H9 (cell line): ENCODE measurements around the gene DENND6A. TPM values are rescaled to one million over a fixed set of nuclear protein-coding genes. Genes with fewer than 3 reads are reported as not detected.
"Not testable (repeated sequence)": the region's sequence is repeated elsewhere in the genome, so short reads cannot be mapped to it uniquely, and the experiment has no call there.

Experiments
- DNase-seq: peaks from one replicate; pipeline ENCODE4 v3.0.0-alpha.2; 2017
- H2AFZ ChIP-seq: one replicate; pipeline ENCODE4 v1.6.1; 2013; ENCODE audit warnings: mild to moderate bottlenecking, low read length, control low read depth, moderate library complexity
- H2AK5ac ChIP-seq: 2 replicates; pipeline ENCODE4 v1.6.1; 2013; ENCODE audit warnings: low read length, control low read depth, mixed read lengths; ENCODE audit not compliant: insufficient read length
- H2BK120ac ChIP-seq: one replicate; pipeline ENCODE4 v1.6.1; 2013; ENCODE audit warnings: low read depth, mild to moderate bottlenecking, low read length, control low read depth, inconsistent platforms; ENCODE audit not compliant: poor library complexity, severe bottlenecking
- H2BK12ac ChIP-seq: 2 replicates; pipeline ENCODE4 v1.6.1; 2013; ENCODE audit warnings: low read length, control low read depth, mixed read lengths, low read depth; ENCODE audit not compliant: insufficient read length
- H2BK15ac ChIP-seq: 2 replicates; pipeline ENCODE4 v1.6.1; 2013; ENCODE audit warnings: low read depth, low read length, control low read depth
- H2BK20ac ChIP-seq: one replicate; pipeline ENCODE4 v1.6.1; 2013; ENCODE audit warnings: low read depth, mild to moderate bottlenecking, low read length, control low read depth, inconsistent platforms; ENCODE audit not compliant: poor library complexity, severe bottlenecking
- H2BK5ac ChIP-seq: 2 replicates; pipeline ENCODE4 v1.6.1; 2013; ENCODE audit warnings: low read length, control low read depth, mixed read lengths; ENCODE audit not compliant: insufficient read length
- H3K14ac ChIP-seq: 2 replicates; pipeline ENCODE4 v1.6.1; 2013; ENCODE audit warnings: low read length, control low read depth; ENCODE audit not compliant: insufficient read depth
- H3K18ac ChIP-seq: 2 replicates; pipeline ENCODE4 v1.6.1; 2013; ENCODE audit warnings: low read depth, mild to moderate bottlenecking, mixed read lengths, low read length, control low read depth; ENCODE audit not compliant: insufficient read length
- H3K23ac ChIP-seq: 2 replicates; pipeline ENCODE4 v1.6.1; 2013; ENCODE audit warnings: low read length, control low read depth, mixed read lengths, low read depth; ENCODE audit not compliant: insufficient read length
- H3K23me2 ChIP-seq: 2 replicates; pipeline ENCODE4 v1.6.1; 2013; ENCODE audit warnings: low read depth, mild to moderate bottlenecking, mixed read lengths, low read length, control low read depth; ENCODE audit not compliant: insufficient read length, poor library complexity, severe bottlenecking
- H3K27ac ChIP-seq: 2 replicates; pipeline ENCODE4 v1.5.1; 2013; ENCODE audit warnings: low read length, control low read depth, mixed read lengths, low read depth; ENCODE audit not compliant: insufficient read length
- H3K27me3 ChIP-seq: 2 replicates; pipeline ENCODE4 v1.6.1; 2013; ENCODE audit warnings: low read length, control low read depth, inconsistent platforms; ENCODE audit not compliant: insufficient read depth
- H3K4ac ChIP-seq: 2 replicates; pipeline ENCODE4 v1.6.1; 2013; ENCODE audit warnings: low read depth, mild to moderate bottlenecking, control low read depth, inconsistent platforms, low read length, moderate library complexity
- H3K4me1 ChIP-seq: 2 replicates; pipeline ENCODE4 v1.6.1; 2013; ENCODE audit warnings: low read length, control low read depth, inconsistent platforms; ENCODE audit not compliant: insufficient read depth
- H3K4me2 ChIP-seq: 2 replicates; pipeline ENCODE4 v1.6.1; 2013; ENCODE audit warnings: low read length, control low read depth, mixed read lengths; ENCODE audit not compliant: insufficient read length, insufficient read depth
- H3K56ac ChIP-seq: 2 replicates; pipeline ENCODE4 v1.6.1; 2013; ENCODE audit warnings: low read depth, mild to moderate bottlenecking, mixed read lengths, low read length, control low read depth; ENCODE audit not compliant: insufficient read length
- H3K79me1 ChIP-seq: 2 replicates; pipeline ENCODE4 v1.6.1; 2013; ENCODE audit warnings: low read depth, mild to moderate bottlenecking, moderate library complexity, low read length, control low read depth, inconsistent platforms; ENCODE audit not compliant: insufficient read depth, poor library complexity, severe bottlenecking
- H3K79me2 ChIP-seq: 2 replicates; pipeline ENCODE4 v1.6.1; 2013; ENCODE audit warnings: low read length, control low read depth, inconsistent platforms; ENCODE audit not compliant: insufficient read depth
- H3K9ac ChIP-seq: 2 replicates; pipeline ENCODE4 v1.6.1; 2013; ENCODE audit warnings: low read length, control low read depth, mixed read lengths; ENCODE audit not compliant: insufficient read length; ENCODE audit errors: extremely low read depth
- H3K9me3 ChIP-seq: one replicate; pipeline ENCODE4 v1.6.1; 2013; ENCODE audit warnings: low read depth, low read length, inconsistent platforms; ENCODE audit not compliant: control insufficient read depth
- H3T11ph ChIP-seq: one replicate; pipeline ENCODE4 v1.6.1; 2013; ENCODE audit warnings: mild to moderate bottlenecking, low read length, control low read depth, inconsistent platforms
- H4K20me1 ChIP-seq: one replicate; pipeline ENCODE4 v1.6.1; 2013; ENCODE audit not compliant: control insufficient read depth, insufficient read length, insufficient read depth
- H4K5ac ChIP-seq: 2 replicates; pipeline ENCODE4 v1.6.1; 2013; ENCODE audit warnings: low read depth, mild to moderate bottlenecking, mixed read lengths, low read length, control low read depth; ENCODE audit not compliant: insufficient read length
- H4K8ac ChIP-seq: replicated peaks from 2 replicates; pipeline ENCODE4 v1.6.1; 2013; ENCODE audit warnings: low read length, control low read depth, mixed read lengths, low read depth; ENCODE audit not compliant: insufficient read length
- H4K91ac ChIP-seq: 2 replicates; pipeline ENCODE4 v1.6.1; 2013; ENCODE audit warnings: low read depth, mild to moderate bottlenecking, moderate library complexity, mixed read lengths, low read length, control low read depth; ENCODE audit not compliant: insufficient read length
- H3K27ac Mint-ChIP-seq, 3 experiments: 2 replicates in 2 of 3; 3 replicates in 1 of 3; pipeline ENCODE4 v1.8.0; 2020 to 2021; ENCODE audit warnings: mixed read lengths in 3 of 3, mild to moderate bottlenecking in 1 of 3, moderate library complexity in 1 of 3
- H3K27me3 Mint-ChIP-seq: 2 replicates; pipeline ENCODE4 v1.8.0; 2021; ENCODE audit warnings: low read depth, mild to moderate bottlenecking, moderate library complexity, mixed read lengths
- H3K36me3 Mint-ChIP-seq, 3 experiments: 2 replicates in 2 of 3; 3 replicates in 1 of 3; pipeline ENCODE4 v1.8.0; 2020 to 2021; ENCODE audit warnings: low read depth in 3 of 3, mixed read lengths in 3 of 3; ENCODE audit not compliant: insufficient read depth in 1 of 3
- H3K4me1 Mint-ChIP-seq, 2 experiments: 2 replicates each; pipeline ENCODE4 v1.8.0; 2020; ENCODE audit warnings: mixed read lengths in 2 of 2
- H3K4me3 Mint-ChIP-seq, 2 experiments: 2 replicates in 1 of 2; 3 replicates in 1 of 2; pipeline ENCODE4 v1.8.0; 2020 to 2021; ENCODE audit warnings: mild to moderate bottlenecking in 2 of 2, mixed read lengths in 2 of 2, moderate library complexity in 1 of 2
- H3K9me3 Mint-ChIP-seq, 2 experiments: 2 replicates in 1 of 2; 3 replicates in 1 of 2; pipeline ENCODE4 v1.8.0; 2020; ENCODE audit warnings: mild to moderate bottlenecking in 2 of 2, mixed read lengths in 2 of 2, moderate library complexity in 1 of 2
- WGBS: extraction: QIAGEN DNeasy Blood & Tissue Kit; methylation state at CpG from one replicate; pipeline ENCODE4 v1.1.7; 2013; ENCODE audit warnings: missing lambda C conversion rate, low lambda C conversion rate, mixed read lengths; ENCODE audit not compliant: insufficient read length; ENCODE audit errors: extremely low coverage; 5-methylcytosine and 5-hydroxymethylcytosine counted together
- total RNA-seq: library from RNA; stranded (reverse); gene quantifications from 2 replicates; pipeline ENCODE4 v1.2.1, GENCODE V29; 2021
- TF ChIP-seq, protein P1 (sequence below): fragments of 200-600 bp; sonication (generic); conservative IDR thresholded peaks from 3 replicates; pipeline ENCODE4 v1.8.0; 2021; ENCODE audit warnings: antibody characterized with exemption, mild to moderate bottlenecking

DENND6A gene
- total RNA-seq, 1 experiment from 2014 or later = 13.2 TPM

- H3K27ac Mint-ChIP-seq = no peak overlapping the region
- Histone ChIP-seq H2BK120ac (no peak overlapping the region), H2AFZ (no peak overlapping the region)
These were observed 1.3 kb upstream of the DENND6A start for GRCh38 chr3:57694146-57694545.

DNA sequence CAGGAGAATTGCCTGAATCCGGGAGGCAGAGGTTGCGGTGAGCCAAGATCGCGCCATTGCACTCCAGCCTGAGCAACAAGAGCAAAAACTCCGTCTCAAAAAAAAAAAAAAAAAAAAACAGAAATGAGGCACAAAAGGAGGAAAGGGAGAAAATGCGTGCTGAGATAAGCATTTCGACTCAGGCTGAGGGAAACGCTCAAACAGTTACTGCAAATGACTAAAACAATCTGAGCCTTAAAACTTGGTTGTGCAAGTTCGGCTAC is 813 bp downstream of the DENND6A start:
- H3K27ac ChIP-seq = peak overlapping the region; percentile 55
- H3K18ac ChIP-seq, H4K8ac ChIP-seq, H2BK120ac ChIP-seq, DNase-seq, H4K20me1 ChIP-seq, H3K79me1 ChIP-seq, H2AK5ac ChIP-seq, H3K27me3 Mint-ChIP-seq, H3T11ph ChIP-seq, H3K27me3 ChIP-seq, H3K23ac ChIP-seq, H3K9me3 ChIP-seq, H4K91ac ChIP-seq, H3K36me3 Mint-ChIP-seq, H3K79me2 ChIP-seq, H2BK15ac ChIP-seq, H2AFZ ChIP-seq, H3K9me3 Mint-ChIP-seq, H2BK20ac ChIP-seq, H3K4ac ChIP-seq, H2BK12ac ChIP-seq, H4K5ac ChIP-seq, H3K4me1 ChIP-seq, H3K23me2 ChIP-seq, H3K56ac ChIP-seq: not testable (repeated sequence)
- H2BK5ac ChIP-seq = peak overlapping the region; percentile 45
- H3K4me2 ChIP-seq = peak overlapping the region; percentile 95
- peak overlapping the region; percentile 55; the same call in 1 of the 2 replicates for H3K14ac ChIP-seq
- Mint-ChIP-seq H3K27ac (peak overlapping the region; percentile 92 to 98 (median 94)), H3K4me3 (peak overlapping the region; percentile 87 to 94), H3K4me1 (peaks cover 18 to 19% of the 10 kb centered on the region in 2 experiments)
- peak overlapping the region; percentile 93 for H3K9ac ChIP-seq
- no CpG with 5 or more reads among the region's 9 CpGs for WGBS

More at GRCh38 chr3:57694146-57694545, 1.3 kb upstream of the DENND6A start:
- Histone ChIP-seq H3K9me3 (no peaks in the 10 kb centered on the region), H2BK15ac (no peak overlapping the region), H3K9ac (no peak overlapping the region), H4K8ac (no peak overlapping the region), H3K4ac (no peak overlapping the region), H3K14ac (no peak overlapping the region), H3K4me1 (no peaks in the 10 kb centered on the region), H2BK12ac (no peak overlapping the region), H3K23ac (no peak overlapping the region), H3K4me2 (no peak overlapping the region), H3K79me1 (no peaks in the 10 kb centered on the region), H3T11ph (no peak overlapping the region), H4K20me1 (no peaks in the 10 kb centered on the region), H2BK5ac (no peak overlapping the region), H3K79me2 (peaks cover 3% of the 10 kb centered on the region; the same call in 1 of the 2 replicates), H3K56ac (no peak overlapping the region), H3K27me3 (no peaks in the 10 kb centered on the region), H4K5ac (no peak overlapping the region), H3K18ac (no peak overlapping the region), H3K27ac (no peak overlapping the region), H3K23me2 (no peaks in the 10 kb centered on the region), H4K91ac (no peak overlapping the region), H2AK5ac (no peak overlapping the region), H2BK20ac (no peak overlapping the region)
- WGBS = no CpG with 5 or more reads among the region's 13 CpGs
- no peaks in the 10 kb centered on the region for H3K36me3 Mint-ChIP-seq
- TF ChIP-seq, protein P1, sequence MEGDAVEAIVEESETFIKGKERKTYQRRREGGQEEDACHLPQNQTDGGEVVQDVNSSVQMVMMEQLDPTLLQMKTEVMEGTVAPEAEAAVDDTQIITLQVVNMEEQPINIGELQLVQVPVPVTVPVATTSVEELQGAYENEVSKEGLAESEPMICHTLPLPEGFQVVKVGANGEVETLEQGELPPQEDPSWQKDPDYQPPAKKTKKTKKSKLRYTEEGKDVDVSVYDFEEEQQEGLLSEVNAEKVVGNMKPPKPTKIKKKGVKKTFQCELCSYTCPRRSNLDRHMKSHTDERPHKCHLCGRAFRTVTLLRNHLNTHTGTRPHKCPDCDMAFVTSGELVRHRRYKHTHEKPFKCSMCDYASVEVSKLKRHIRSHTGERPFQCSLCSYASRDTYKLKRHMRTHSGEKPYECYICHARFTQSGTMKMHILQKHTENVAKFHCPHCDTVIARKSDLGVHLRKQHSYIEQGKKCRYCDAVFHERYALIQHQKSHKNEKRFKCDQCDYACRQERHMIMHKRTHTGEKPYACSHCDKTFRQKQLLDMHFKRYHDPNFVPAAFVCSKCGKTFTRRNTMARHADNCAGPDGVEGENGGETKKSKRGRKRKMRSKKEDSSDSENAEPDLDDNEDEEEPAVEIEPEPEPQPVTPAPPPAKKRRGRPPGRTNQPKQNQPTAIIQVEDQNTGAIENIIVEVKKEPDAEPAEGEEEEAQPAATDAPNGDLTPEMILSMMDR = no peak
- no peaks in the 10 kb centered on the region for H3K9me3 Mint-ChIP-seq
- no peaks in the 10 kb centered on the region for H3K27me3 Mint-ChIP-seq
- no peak for DNase-seq
- H3K4me1 Mint-ChIP-seq = peaks cover 12 to 13% of the 10 kb centered on the region in 2 experiments
- peak overlapping the region in 1 of 2 experiments; percentile 94; a peak in 1 of 5 replicates for H3K4me3 Mint-ChIP-seq
